Lower leg skin (tissue), 3 donors: ENCODE results near the gene ADGRF3.

Source experiments
- CTCF ChIP-seq, 3 donors: fragments of 450-650 bp; IDR thresholded peaks; one replicate each; pipeline ENCODE4 v1.5.1; 2016; ENCODE audit warnings: antibody characterized with exemption in 3 of 3, mild to moderate bottlenecking in 3 of 3, moderate library complexity in 2 of 3
- POLR2A ChIP-seq, 2 donors: fragments of 450-650 bp; IDR thresholded peaks; one replicate each; pipeline ENCODE4 v1.6.1; 2016 to 2017; ENCODE audit warnings: antibody characterized with exemption in 2 of 2, mild to moderate bottlenecking in 1 of 2, moderate library complexity in 1 of 2

- TF ChIP-seq CTCF (IDR thresholded peaks at IDR 0.05) (no peak), POLR2A (IDR thresholded peaks at IDR 0.05) (no peak)
Observed at GRCh38 chr2:26302846-26303245, 43.7 kb downstream of the ADGRF3 start.
